Measurements from ENCODE around the gene PIWIL4. TPM values are rescaled to one million over a fixed set of nuclear protein-coding genes. Genes with fewer than 3 reads are reported as not detected.

Gene PIWIL4
- total RNA-seq, 1 experiment from 2014 or later = not detected

GRCh38 chr11:94588366-94588942 lies 21.3 kb downstream of the PIWIL4 start:
- H3K4me3 Mint-ChIP-seq = no peak overlapping the region
- no peaks in the 10 kb centered on the region for H3K36me3 Mint-ChIP-seq (ENCODE audit: insufficient read depth in 1 of 3, low read depth in 3 of 3)
- no peak overlapping the region for H3K9ac ChIP-seq (ENCODE audit: extremely low read depth, insufficient read length, low read length)
- TF ChIP-seq, protein P1, sequence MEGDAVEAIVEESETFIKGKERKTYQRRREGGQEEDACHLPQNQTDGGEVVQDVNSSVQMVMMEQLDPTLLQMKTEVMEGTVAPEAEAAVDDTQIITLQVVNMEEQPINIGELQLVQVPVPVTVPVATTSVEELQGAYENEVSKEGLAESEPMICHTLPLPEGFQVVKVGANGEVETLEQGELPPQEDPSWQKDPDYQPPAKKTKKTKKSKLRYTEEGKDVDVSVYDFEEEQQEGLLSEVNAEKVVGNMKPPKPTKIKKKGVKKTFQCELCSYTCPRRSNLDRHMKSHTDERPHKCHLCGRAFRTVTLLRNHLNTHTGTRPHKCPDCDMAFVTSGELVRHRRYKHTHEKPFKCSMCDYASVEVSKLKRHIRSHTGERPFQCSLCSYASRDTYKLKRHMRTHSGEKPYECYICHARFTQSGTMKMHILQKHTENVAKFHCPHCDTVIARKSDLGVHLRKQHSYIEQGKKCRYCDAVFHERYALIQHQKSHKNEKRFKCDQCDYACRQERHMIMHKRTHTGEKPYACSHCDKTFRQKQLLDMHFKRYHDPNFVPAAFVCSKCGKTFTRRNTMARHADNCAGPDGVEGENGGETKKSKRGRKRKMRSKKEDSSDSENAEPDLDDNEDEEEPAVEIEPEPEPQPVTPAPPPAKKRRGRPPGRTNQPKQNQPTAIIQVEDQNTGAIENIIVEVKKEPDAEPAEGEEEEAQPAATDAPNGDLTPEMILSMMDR (conservative IDR thresholded peaks at IDR 0.05) = no peak
- H3K4ac ChIP-seq (ENCODE audit: low read depth, low read length) = no peak overlapping the region
- H3K27me3 Mint-ChIP-seq (ENCODE audit: low read depth) = peaks cover 16% of the 10 kb centered on the region
- no peak overlapping the region for H3T11ph ChIP-seq (ENCODE audit: low read length)
- no peaks in the 10 kb centered on the region for H3K9me3 ChIP-seq (ENCODE audit: control insufficient read depth, low read depth, low read length)
- no peaks in the 10 kb centered on the region for H3K9me3 Mint-ChIP-seq
- H3K56ac ChIP-seq (ENCODE audit: insufficient read length, low read depth, low read length) = no peak overlapping the region
- no peak overlapping the region for H3K4me2 ChIP-seq (ENCODE audit: insufficient read depth, insufficient read length, low read length)
- WGBS (ENCODE audit: extremely low coverage, insufficient read length, low lambda C conversion rate) = no CpG with 5 or more reads among the region's 2 CpGs
- H3K23me2 ChIP-seq (ENCODE audit: insufficient read length, low read depth, low read length, poor library complexity, severe bottlenecking) = no peaks in the 10 kb centered on the region
- H3K79me1 ChIP-seq (ENCODE audit: insufficient read depth, low read depth, low read length, poor library complexity, severe bottlenecking) = no peaks in the 10 kb centered on the region
- H2BK5ac ChIP-seq (ENCODE audit: insufficient read length, low read length) = no peak overlapping the region
- no peak overlapping the region for H3K18ac ChIP-seq (ENCODE audit: insufficient read length, low read depth, low read length)
- no peak overlapping the region for H3K14ac ChIP-seq (ENCODE audit: insufficient read depth, low read length)
- H3K27me3 ChIP-seq (ENCODE audit: insufficient read depth, low read length) = no peaks in the 10 kb centered on the region
- no peak overlapping the region for H3K27ac Mint-ChIP-seq
- DNase-seq = no peak
- H3K4me1 Mint-ChIP-seq = no peaks in the 10 kb centered on the region
- H4K5ac ChIP-seq (ENCODE audit: insufficient read length, low read depth, low read length) = no peak overlapping the region
- no peak overlapping the region for H2AK5ac ChIP-seq (ENCODE audit: insufficient read length, low read length)
- H3K79me2 ChIP-seq (ENCODE audit: insufficient read depth, low read length) = no peaks in the 10 kb centered on the region
- no peak overlapping the region for H3K23ac ChIP-seq (ENCODE audit: insufficient read length, low read depth, low read length)
- no peak overlapping the region for H2BK12ac ChIP-seq (ENCODE audit: insufficient read length, low read depth, low read length)
- H4K91ac ChIP-seq (ENCODE audit: insufficient read length, low read depth, low read length) = no peak overlapping the region
- no peak overlapping the region for H4K8ac ChIP-seq (replicated peaks; ENCODE audit: insufficient read length, low read depth, low read length)
- no peak overlapping the region for H3K27ac ChIP-seq (ENCODE audit: insufficient read length, low read depth, low read length)
- H2AFZ ChIP-seq (ENCODE audit: low read length) = no peak overlapping the region
- H2BK120ac ChIP-seq (ENCODE audit: low read depth, low read length, poor library complexity, severe bottlenecking) = no peak overlapping the region
- no peak overlapping the region for H2BK15ac ChIP-seq (ENCODE audit: low read depth, low read length)
- no peak overlapping the region for H2BK20ac ChIP-seq (ENCODE audit: low read depth, low read length, poor library complexity, severe bottlenecking)
- no peaks in the 10 kb centered on the region for H3K4me1 ChIP-seq (ENCODE audit: insufficient read depth, low read length)
- H4K20me1 ChIP-seq (ENCODE audit: control insufficient read depth, insufficient read depth, insufficient read length) = no peaks in the 10 kb centered on the region
